Measurements from ENCODE around the gene WFDC1.

DNA sequence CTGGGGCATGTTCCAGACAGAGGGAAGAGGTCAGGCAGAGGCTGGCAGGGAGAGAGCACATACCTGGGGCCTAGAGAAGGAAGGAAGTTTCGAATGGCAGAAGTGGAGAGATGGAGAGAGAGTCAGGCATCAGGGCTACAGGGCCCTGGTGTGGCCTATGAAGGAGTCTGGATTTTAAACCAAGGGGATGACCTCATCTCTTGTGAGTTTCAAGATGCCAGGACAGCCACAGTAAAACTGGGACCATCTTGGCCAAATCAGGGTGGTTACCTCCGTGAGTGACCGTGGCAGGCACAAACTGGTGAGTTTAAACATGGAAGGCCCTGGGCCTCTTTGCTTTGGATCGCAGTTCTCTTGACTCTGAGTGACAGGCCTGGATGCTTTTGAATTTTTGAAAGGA, 66.1 kb downstream of the WFDC1 start:
- TF ChIP-seq, protein P1, sequence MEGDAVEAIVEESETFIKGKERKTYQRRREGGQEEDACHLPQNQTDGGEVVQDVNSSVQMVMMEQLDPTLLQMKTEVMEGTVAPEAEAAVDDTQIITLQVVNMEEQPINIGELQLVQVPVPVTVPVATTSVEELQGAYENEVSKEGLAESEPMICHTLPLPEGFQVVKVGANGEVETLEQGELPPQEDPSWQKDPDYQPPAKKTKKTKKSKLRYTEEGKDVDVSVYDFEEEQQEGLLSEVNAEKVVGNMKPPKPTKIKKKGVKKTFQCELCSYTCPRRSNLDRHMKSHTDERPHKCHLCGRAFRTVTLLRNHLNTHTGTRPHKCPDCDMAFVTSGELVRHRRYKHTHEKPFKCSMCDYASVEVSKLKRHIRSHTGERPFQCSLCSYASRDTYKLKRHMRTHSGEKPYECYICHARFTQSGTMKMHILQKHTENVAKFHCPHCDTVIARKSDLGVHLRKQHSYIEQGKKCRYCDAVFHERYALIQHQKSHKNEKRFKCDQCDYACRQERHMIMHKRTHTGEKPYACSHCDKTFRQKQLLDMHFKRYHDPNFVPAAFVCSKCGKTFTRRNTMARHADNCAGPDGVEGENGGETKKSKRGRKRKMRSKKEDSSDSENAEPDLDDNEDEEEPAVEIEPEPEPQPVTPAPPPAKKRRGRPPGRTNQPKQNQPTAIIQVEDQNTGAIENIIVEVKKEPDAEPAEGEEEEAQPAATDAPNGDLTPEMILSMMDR (IDR thresholded peaks at IDR 0.05): no peak
- TF ChIP-seq POLR2A (IDR thresholded peaks at IDR 0.05): no peak

All from uterus (tissue), 2 donors.